Subcutaneous adipose tissue (tissue), 4 donors: ENCODE measurements around the gene SLC6A1. TPM values are rescaled to one million over a fixed set of nuclear protein-coding genes. Genes with fewer than 3 reads are reported as not detected.

Experiments
- total RNA-seq, 4 donors: library from RNA; depleted of rRNA; stranded (reverse); fragments of >200 nt; gene quantifications; one replicate each; pipeline ENCODE4 v1.1.0, GENCODE V29; 2016
- TF ChIP-seq, protein P1 (sequence below): fragments of 450-650 bp; IDR thresholded peaks from one replicate; pipeline ENCODE4 v1.5.1; 2016; ENCODE audit warnings: low read depth, mild to moderate bottlenecking, control low read depth, antibody characterized with exemption, moderate library complexity

The SLC6A1 gene
- total RNA-seq, 4 donors from 2014 or later: 0.44 to 2.3 (median 0.68) TPM; not detected in 1

DNA sequence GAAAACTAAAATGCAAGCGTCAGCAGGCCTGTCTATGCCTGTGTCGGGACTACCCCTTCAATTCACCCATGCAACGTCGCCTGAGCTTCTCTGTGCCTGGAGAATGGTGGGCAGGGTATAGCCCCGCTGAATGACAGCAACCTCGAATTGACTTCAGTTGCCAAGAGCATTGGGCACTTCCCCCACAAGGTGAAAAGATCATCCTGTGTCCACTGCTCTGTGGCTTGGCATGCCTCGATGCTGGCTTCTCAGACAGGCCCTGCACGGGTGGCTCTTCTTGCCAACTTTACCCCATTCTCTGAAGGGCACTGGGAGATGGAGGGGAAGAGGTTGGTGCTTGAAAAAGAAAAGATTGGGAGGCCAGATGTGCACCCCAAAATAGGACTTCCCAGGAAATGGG, 3.3 kb downstream of the SLC6A1 start:
- TF ChIP-seq, protein P1, sequence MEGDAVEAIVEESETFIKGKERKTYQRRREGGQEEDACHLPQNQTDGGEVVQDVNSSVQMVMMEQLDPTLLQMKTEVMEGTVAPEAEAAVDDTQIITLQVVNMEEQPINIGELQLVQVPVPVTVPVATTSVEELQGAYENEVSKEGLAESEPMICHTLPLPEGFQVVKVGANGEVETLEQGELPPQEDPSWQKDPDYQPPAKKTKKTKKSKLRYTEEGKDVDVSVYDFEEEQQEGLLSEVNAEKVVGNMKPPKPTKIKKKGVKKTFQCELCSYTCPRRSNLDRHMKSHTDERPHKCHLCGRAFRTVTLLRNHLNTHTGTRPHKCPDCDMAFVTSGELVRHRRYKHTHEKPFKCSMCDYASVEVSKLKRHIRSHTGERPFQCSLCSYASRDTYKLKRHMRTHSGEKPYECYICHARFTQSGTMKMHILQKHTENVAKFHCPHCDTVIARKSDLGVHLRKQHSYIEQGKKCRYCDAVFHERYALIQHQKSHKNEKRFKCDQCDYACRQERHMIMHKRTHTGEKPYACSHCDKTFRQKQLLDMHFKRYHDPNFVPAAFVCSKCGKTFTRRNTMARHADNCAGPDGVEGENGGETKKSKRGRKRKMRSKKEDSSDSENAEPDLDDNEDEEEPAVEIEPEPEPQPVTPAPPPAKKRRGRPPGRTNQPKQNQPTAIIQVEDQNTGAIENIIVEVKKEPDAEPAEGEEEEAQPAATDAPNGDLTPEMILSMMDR: no peak

DNA sequence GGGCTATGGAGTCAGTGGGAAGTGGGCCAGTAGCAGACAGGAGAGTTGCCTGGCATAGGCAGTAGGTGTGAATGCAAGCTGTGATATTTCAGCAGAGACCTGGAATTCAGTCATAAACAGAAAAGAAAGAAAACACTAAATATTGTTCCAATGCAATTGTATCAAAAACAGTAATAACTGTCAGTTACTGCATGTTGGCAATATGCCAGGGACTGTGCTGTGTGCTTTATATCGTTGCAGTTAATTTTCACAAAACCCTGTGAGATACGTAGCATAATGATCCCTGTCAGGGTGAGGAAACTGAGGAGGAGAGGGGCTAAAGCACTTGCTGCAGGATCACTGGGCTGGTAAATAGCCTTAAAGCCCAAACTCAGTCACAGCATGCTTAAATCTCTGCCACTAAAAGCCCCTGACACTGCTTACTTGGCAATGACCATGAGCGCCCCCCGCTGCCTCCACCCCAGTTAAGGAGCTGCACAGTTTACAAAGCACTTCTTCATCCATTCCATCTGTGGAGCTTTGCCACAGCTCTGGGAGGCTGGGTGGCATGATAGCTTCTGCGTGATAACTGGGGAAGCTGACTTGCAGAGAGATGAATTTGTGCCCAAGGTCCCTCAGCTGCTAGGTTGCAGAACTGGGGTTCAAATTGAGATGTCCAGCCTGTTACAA, 3.9 kb downstream of the SLC6A1 start:
- TF ChIP-seq, protein P1: no peak

DNA sequence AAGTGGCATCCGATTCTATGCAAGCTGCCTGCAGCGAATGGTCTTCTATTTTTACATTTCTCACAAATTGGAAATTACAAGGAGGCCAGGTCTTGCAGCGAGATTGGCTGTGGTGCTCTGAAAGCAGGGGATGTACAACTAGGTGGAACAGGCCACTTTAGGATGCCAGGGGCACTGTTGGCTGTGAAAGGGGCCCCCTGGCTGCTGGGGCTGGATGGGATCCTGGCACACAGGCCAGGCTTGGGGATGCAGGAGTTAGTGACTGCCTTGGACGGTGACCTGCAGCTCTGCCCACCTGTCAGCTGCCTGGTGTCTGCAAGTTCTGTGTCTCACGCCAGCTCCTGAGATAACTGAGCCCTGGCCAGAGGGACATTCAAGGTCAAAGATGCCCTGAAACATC, 4.6 kb downstream of the SLC6A1 start:
- TF ChIP-seq, protein P1: no peak

DNA sequence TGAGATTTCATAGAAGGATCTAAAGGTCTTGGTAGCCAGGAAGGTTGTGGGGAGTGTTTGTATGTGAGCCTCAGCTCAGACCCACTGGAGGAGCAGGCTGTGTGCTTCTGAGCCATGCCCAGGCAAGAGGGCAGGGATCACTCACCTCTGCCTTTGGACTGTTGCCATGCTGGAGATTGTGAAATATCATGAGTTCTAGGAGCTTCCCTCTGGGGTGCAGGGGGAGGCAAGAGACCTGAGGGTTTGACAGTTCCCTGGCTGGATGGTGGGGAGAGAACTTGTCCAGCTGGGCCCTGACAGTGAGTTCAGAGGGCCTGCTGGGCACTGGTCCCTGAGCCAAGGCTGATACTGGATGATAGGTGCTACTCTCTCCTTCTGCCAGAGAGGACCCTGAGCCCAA, 6.0 kb downstream of the SLC6A1 start:
- TF ChIP-seq, protein P1: no peak

DNA sequence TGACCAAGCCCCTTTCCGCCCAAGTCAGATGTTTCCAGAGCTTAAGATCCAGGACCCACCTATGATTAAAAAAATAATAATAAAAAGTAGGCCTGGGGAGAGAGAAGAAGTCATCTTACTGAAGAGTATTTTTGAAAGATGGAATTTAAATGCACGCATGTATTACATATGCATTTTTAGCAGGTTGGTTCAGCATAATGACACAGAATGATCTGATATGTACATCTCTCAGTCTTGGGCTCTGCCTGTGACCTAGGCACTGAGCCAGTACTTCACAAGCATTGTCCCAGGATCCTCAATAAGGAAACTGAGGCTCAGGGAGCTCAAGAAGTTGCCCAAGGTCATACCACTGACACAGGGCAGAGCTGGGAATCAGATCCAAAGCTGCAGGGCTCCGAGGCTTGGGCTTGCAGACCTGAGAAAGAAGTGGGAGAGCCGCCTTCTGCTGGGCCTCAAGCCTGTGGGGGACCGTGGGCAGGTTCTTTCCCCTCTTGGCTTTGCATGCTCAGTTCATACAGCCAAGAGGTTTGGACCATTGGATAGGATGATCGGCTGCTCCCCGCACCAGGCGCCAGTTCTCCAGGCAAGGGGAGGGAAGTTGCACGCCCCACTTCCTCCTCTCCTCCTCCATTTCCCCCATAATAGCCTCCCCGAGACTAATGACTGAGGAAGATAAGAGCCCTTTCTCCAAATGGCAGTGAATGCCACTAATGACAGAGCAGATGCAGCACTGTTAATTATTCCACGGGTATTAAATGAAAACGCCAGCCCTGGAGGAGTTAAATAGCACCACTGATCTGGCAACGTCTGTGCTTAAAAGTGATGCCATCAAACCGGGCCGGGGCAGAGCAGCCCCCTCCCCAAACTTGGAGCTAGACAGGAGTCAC, 6.9 kb downstream of the SLC6A1 start:
- TF ChIP-seq, protein P1: no peak

DNA sequence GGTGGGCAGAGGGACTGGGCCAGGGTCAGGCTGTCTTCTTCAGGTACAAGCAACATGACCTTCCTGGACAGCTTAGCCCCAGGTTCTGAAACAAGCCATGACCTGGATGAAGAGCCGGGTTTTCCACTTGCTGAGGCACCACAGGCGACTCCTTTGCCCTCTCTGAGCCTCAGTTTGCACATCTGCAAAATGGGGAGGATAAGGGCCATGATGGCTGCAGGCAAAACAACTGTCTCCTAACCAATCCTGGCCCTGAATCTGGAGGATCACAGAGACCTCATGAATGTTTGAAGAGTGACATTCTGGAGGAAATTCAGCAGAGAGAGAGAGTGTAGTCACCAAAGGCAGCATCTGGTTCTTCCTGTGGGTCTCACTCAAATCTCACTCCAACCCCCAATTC, 8.0 kb downstream of the SLC6A1 start:
- TF ChIP-seq, protein P1: no peak

DNA sequence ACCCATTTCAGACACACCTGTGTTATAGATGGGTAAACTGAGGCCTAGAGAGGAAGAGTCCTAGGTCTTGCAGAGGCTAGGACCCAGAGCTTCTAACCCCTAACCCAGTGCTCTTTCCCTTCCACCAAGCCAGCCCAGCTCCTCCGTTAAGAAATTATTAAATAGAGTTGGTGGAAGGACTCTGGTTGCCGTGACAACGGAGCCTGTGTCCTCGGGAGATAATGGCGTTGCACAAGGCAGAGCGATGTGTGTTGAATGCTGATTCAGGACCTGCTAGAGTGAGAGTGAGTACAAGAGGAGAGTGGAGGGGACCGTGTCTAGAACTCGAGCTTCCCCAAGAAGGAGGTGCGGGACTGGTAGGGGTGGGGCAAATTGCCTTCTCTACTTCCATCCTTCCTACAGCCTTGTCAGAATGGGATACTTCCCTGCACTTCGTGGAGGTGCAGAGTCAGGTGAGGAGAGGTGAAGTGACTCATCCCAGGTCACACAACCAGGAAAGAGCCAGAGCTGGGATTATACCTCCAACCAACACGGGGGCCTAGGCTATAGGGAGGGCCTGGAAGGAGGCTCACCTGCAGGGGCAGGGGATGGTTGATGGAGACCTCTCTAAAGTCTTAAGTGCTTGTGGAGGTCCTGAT, 8.6 kb downstream of the SLC6A1 start:
- TF ChIP-seq, protein P1: no peak
